OCI-LY7 (cell line): ENCODE data around the gene GPR35. TPM values are rescaled to one million over a fixed set of nuclear protein-coding genes. Genes with fewer than 3 reads are reported as not detected.

ENCODE experiments used
- BruUV-seq: library from RNA; stranded (reverse); fragments of 400-500 nt; replicated peaks from 2 replicates; lab custom pipeline; 2021; lab: Mats Ljungman, UMichigan
- CTCF ChIA-PET: fragments of 300-600 bp; sonication (Branson Sonifier 250); formaldehyde crosslinking; loops from one replicate; lab custom pipeline; 2022; ENCODE audit warnings: antibody characterized with exemption; ENCODE audit not compliant: unreplicated experiment; lab: Charles Lee
- POLR2A ChIA-PET: fragments of 300-600 bp; sonication (Branson Sonifier 250); formaldehyde crosslinking; loops from one replicate; lab custom pipeline; 2022; ENCODE audit warnings: antibody characterized with exemption; lab: Charles Lee
- DNase-seq: peaks from one replicate; pipeline ENCODE4 v3.0.0-alpha.2; 2015; ENCODE audit warnings: low spot score
- H2AFZ ChIP-seq: fragments of 200-600 bp; sonication (generic), shearing (Covaris generic); 2 replicates; pipeline ENCODE4 v1.6.1; 2014; ENCODE audit warnings: mild to moderate bottlenecking, antibody characterized with exemption, low read length, moderate library complexity
- H3K27ac ChIP-seq: fragments of 200-600 bp; sonication (generic); 2 replicates; pipeline ENCODE4 v1.5.1; 2014; ENCODE audit warnings: mixed run types, low read depth, mild to moderate bottlenecking, moderate library complexity, low read length, inconsistent platforms; ENCODE audit not compliant: poor library complexity, severe bottlenecking
- H3K36me3 ChIP-seq: fragments of 200-600 bp; sonication (generic); 2 replicates; pipeline ENCODE4 v1.6.1; 2014; ENCODE audit warnings: mild to moderate bottlenecking, antibody characterized with exemption, low read length, moderate library complexity, mixed read lengths; ENCODE audit not compliant: insufficient read depth
- H3K4me1 ChIP-seq: fragments of 200-600 bp; sonication (generic); 2 replicates; pipeline ENCODE4 v1.5.1; 2014; ENCODE audit warnings: mild to moderate bottlenecking, low read length; ENCODE audit not compliant: insufficient read depth, poor library complexity, severe bottlenecking
- H3K4me2 ChIP-seq: fragments of 200-600 bp; sonication (generic); 2 replicates; pipeline ENCODE4 v1.6.1; 2014; ENCODE audit warnings: mild to moderate bottlenecking, low read length
- H3K4me3 ChIP-seq: fragments of 200-600 bp; sonication (generic); 2 replicates; pipeline ENCODE4 v1.5.1; 2014; ENCODE audit warnings: mild to moderate bottlenecking, low read depth, low read length; ENCODE audit not compliant: poor library complexity, severe bottlenecking
- H3K79me2 ChIP-seq: fragments of 200-600 bp; sonication (generic); 2 replicates; pipeline ENCODE4 v1.6.1; 2016; ENCODE audit warnings: low read depth, mild to moderate bottlenecking, low read length, moderate library complexity, mixed read lengths; ENCODE audit not compliant: insufficient read depth
- H3K9me2 ChIP-seq: fragments of 200-600 bp; sonication (generic); 2 replicates; pipeline ENCODE4 v1.6.1; 2016; ENCODE audit warnings: mild to moderate bottlenecking, low read length, mixed read lengths; ENCODE audit not compliant: insufficient read depth
- H3K9me3 ChIP-seq: fragments of 200-600 bp; sonication (generic); 2 replicates; pipeline ENCODE4 v1.6.1; 2014; ENCODE audit warnings: mild to moderate bottlenecking, mixed run types, low read length, mixed read lengths
- H4K20me1 ChIP-seq: fragments of 200-600 bp; sonication (generic); 2 replicates; pipeline ENCODE4 v1.6.1; 2014; ENCODE audit warnings: mild to moderate bottlenecking, antibody characterized with exemption, low read length, moderate library complexity, mixed read lengths; ENCODE audit not compliant: insufficient read depth
- EZH2phosphoT487 ChIP-seq: fragments of 200-600 bp; sonication (generic); IDR thresholded peaks from 2 replicates; pipeline ENCODE4 v1.6.1; 2018; ENCODE audit warnings: low read depth, borderline replicate concordance, mild to moderate bottlenecking, mixed run types, antibody characterized with exemption, low read length, moderate library complexity, mixed read lengths
- intact Hi-C: fragments of 100-400 bp; cut with micrococcal nuclease; formaldehyde crosslinking; loops from one replicate; pipeline ENCODE4 v1.10.0; 2022; ENCODE audit not compliant: unreplicated experiment
- total RNA-seq, 2 experiments: library from RNA; depleted of rRNA in 1 of 2; stranded (reverse); fragments of >200 nt in 1 of 2; shearing (Covaris generic) in 1 of 2; gene quantifications; 2 replicates each; pipeline ENCODE4 v1.2.3, GENCODE V29; 2014 to 2022
- TF ChIP-seq, protein P1 (sequence below): fragments of 200-600 bp; sonication (generic); conservative IDR thresholded peaks from 2 replicates; pipeline ENCODE4 v1.5.1; 2014; ENCODE audit warnings: mild to moderate bottlenecking, antibody characterized with exemption, low read length, moderate library complexity, mixed read lengths

Gene GPR35
- total RNA-seq, 2 experiments from 2014 or later = 0.88 to 2.4 TPM

DNA sequence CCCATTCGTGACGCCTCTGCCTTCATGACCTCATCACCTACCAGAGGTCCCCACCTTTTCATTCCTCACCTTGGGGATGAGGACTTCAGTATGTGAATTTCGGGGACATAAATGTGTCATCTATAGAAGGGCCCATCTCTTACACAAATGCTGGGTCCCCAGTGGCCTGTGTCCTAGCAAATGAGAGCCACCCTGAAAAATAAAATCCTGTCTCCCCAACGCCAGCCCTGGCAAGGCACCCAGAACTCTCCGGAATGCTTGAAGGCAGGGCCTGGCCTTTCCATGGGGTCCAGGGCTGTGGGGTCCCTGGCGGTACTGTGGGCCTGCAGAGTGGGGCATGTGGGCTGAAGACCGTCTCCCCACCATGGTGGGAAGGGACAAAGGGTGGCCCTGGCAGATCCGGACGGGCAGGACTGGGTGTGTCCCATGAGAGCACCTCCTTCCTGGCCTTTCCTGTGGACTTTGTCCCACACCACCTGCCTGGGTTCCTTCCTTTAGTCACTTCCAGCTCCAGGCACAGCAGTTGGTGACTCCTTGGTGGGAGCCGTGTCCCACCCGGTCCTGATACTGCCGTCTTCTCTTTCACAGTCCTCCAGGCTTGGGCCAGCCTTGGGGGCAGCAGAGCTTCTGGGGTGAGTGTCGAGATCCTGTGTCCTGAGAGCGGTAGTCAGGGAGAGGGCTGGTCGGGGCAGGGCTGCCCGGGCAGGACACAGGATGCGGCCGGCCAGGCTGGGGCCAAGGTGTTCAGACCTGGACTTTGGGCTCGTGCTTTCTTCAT is 20.2 kb upstream of the GPR35 start:
- CTCF ChIA-PET = no interaction called here
- DNase-seq = no peak
- intact Hi-C loops = no loop called here
- Histone ChIP-seq H3K9me3 (no peaks in the 10 kb centered on the region), H3K36me3 (no peaks in the 10 kb centered on the region; the same call in 1 of the 2 replicates), H2AFZ (no peak overlapping the region), H3K4me1 (no peaks in the 10 kb centered on the region), H3K27ac (no peak overlapping the region), H3K79me2 (no peaks in the 10 kb centered on the region), H3K4me3 (no peak overlapping the region), H4K20me1 (no peaks in the 10 kb centered on the region), H3K9me2 (no peaks in the 10 kb centered on the region), H3K4me2 (no peak overlapping the region)
- TF ChIP-seq, protein P1, sequence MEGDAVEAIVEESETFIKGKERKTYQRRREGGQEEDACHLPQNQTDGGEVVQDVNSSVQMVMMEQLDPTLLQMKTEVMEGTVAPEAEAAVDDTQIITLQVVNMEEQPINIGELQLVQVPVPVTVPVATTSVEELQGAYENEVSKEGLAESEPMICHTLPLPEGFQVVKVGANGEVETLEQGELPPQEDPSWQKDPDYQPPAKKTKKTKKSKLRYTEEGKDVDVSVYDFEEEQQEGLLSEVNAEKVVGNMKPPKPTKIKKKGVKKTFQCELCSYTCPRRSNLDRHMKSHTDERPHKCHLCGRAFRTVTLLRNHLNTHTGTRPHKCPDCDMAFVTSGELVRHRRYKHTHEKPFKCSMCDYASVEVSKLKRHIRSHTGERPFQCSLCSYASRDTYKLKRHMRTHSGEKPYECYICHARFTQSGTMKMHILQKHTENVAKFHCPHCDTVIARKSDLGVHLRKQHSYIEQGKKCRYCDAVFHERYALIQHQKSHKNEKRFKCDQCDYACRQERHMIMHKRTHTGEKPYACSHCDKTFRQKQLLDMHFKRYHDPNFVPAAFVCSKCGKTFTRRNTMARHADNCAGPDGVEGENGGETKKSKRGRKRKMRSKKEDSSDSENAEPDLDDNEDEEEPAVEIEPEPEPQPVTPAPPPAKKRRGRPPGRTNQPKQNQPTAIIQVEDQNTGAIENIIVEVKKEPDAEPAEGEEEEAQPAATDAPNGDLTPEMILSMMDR = no peak
- no peak for TF ChIP-seq EZH2phosphoT487
- no TSS peak for BruUV-seq
- POLR2A ChIA-PET = no interaction called here

DNA sequence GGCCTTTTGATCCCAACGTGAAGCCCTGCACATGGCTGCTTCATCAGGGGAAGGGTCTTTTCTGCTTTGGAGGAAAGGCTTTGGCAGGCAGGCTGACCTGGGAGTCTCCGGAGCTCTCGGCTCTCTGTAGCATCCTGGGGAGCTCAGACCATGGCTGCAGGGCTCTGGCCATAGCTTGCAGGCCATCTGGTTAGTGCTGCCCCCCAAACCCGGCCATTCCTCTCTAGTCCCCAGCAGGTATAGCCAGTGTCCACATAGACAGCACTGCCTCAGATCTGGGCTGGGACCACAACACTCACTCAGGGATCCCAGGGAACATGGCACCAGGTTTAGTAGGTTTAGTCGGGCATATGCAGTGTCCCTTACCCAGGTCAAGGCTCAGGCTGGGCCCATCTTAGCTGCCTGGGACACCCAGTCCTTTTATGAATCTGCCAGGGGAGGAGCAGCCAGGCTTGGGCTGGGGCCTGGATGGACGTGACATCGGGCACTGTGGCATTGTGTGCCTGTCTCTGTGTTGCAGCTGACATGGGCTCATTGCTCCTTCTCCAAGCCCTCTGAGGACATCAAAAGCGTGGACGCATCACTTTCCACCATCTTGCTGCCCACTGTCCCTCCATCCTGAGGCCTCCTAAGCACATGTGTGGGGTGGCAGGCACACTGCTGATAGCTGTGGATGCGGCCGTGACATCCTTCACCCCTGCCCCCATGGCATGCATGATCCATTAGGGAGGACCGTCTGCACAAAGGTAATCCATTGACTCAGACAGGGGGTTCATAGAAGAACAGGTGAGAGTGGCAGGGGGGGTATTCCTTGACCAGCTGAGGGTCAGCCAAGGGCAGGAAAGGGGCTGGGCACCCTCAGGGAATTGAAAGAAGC is 19.2 kb upstream of the GPR35 start:
- CTCF ChIA-PET = no interaction called here
- intact Hi-C loops = no loop called here
- TF ChIP-seq, protein P1 = no peak
- no peak for TF ChIP-seq EZH2phosphoT487
- POLR2A ChIA-PET = no interaction called here
- Histone ChIP-seq H3K27ac (no peak overlapping the region), H3K9me2 (no peaks in the 10 kb centered on the region), H3K4me2 (no peak overlapping the region), H3K79me2 (no peaks in the 10 kb centered on the region), H3K4me3 (no peak overlapping the region), H3K9me3 (no peaks in the 10 kb centered on the region), H2AFZ (no peak overlapping the region), H3K36me3 (no peaks in the 10 kb centered on the region), H3K4me1 (no peaks in the 10 kb centered on the region), H4K20me1 (no peaks in the 10 kb centered on the region)
- DNase-seq = no peak
- no TSS peak for BruUV-seq
